ENCODE measurements around the gene IQGAP2. TPM values are rescaled to one million over a fixed set of nuclear protein-coding genes. Genes with fewer than 3 reads are reported as not detected.

Gene IQGAP2
- total and polyA plus RNA-seq, 9 of the 15 experiments (the other 6 are each of a cell fraction or from before 2014, with no cell fraction given) = 8.7 to 23.2 (median 17.4) TPM

GRCh38 chr5:76367623-76368371 is 35.3 kb upstream of the IQGAP2 start (continued):
- TF ChIP-seq ZNF592 (IDR thresholded peaks at IDR 0.05) (0 out of 2 replicates have a peak, but pooled peaks have one; percentile 53), ZNF316 (IDR thresholded peaks at IDR 0.05) (peak; percentile 67), ZNF785 (CRISPR knock-in tag; IDR thresholded peaks at IDR 0.05) (no peak), SRSF9 (IDR thresholded peaks at IDR 0.05; ENCODE audit: borderline replicate concordance, low read depth, low read length) (no peak), TAF1 (IDR thresholded peaks at IDR 0.05; ENCODE audit: control insufficient read depth, extremely low read depth, insufficient read depth, low read length, severe bottlenecking) (no peak), SREBF1 (IDR thresholded peaks at IDR 0.05; ENCODE audit: borderline replicate concordance, low read depth, low read length) (no peak), PPARD (CRISPR knock-in tag; IDR thresholded peaks at IDR 0.05) (no peak), MBD1 (CRISPR knock-in tag; IDR thresholded peaks at IDR 0.05) (no peak), MYC (IDR thresholded peaks at IDR 0.05; ENCODE audit: low read depth, low read length) (no peak), MYC (CRISPR knock-in tag; IDR thresholded peaks at IDR 0.05; ENCODE audit: borderline replicate concordance, low read depth) (no peak), POLR2H (tag; IDR thresholded peaks at IDR 0.05; ENCODE audit: low read depth) (no peak), VEZF1 (CRISPR knock-in tag; IDR thresholded peaks at IDR 0.05) (no peak), ZNF277 (CRISPR knock-in tag; IDR thresholded peaks at IDR 0.05; ENCODE audit: borderline replicate concordance) (no peak), ELF1 (tag; IDR thresholded peaks at IDR 0.05) (no peak), MAFF (IDR thresholded peaks at IDR 0.05; ENCODE audit: low read length) (no peak; the same call in 1 of the 2 replicates)
- TF ChIP-seq, protein P1, sequence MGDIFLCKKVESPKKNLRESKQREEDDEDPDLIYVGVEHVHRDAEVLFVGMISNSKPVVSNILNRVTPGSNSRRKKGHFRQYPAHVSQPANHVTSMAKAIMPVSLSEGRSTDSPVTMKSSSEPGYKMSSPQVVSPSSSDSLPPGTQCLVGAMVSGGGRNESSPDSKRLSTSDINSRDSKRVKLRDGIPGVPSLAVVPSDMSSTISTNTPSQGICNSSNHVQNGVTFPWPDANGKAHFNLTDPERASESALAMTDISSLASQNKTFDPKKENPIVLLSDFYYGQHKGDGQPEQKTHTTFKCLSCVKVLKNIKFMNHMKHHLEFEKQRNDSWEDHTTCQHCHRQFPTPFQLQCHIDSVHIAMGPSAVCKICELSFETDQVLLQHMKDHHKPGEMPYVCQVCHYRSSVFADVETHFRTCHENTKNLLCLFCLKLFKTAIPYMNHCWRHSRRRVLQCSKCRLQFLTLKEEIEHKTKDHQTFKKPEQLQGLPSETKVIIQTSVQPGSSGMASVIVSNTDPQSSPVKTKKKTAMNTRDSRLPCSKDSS (IDR thresholded peaks at IDR 0.05; ENCODE audit: low read depth, partially characterized antibody) = no peak
